Neural cell (in vitro differentiated cells): ENCODE results near the gene MAN2B2.
"Not testable (repeated sequence)": the region's sequence is repeated elsewhere in the genome, so short reads cannot be mapped to it uniquely, and the experiment has no call there.

Experiments
- CTCF ChIP-seq: fragments of 450-650 bp; IDR thresholded peaks from 2 replicates; pipeline ENCODE4 v1.5.1; 2014; ENCODE audit warnings: antibody characterized with exemption, mild to moderate bottlenecking, moderate library complexity; ENCODE audit not compliant: poor library complexity, severe bottlenecking
- EP300 ChIP-seq: fragments of 450-650 bp; conservative IDR thresholded peaks from 2 replicates; pipeline ENCODE4 v1.6.1; 2014; ENCODE audit warnings: antibody characterized with exemption, mild to moderate bottlenecking, moderate library complexity; ENCODE audit not compliant: poor library complexity, severe bottlenecking
- EZH2 ChIP-seq: fragments of 200-600, 300-800 bp; shearing (Covaris generic), sonication (generic); IDR thresholded peaks from 2 replicates; pipeline ENCODE4 v1.6.1; 2014; ENCODE audit warnings: antibody characterized with exemption, low read length, borderline replicate concordance, mild to moderate bottlenecking; ENCODE audit not compliant: insufficient read depth, poor library complexity, severe bottlenecking
- MXI1 ChIP-seq: fragments of 450-650 bp; conservative IDR thresholded peaks from 2 replicates; pipeline ENCODE4 v1.6.1; 2014; ENCODE audit warnings: antibody characterized with exemption, mild to moderate bottlenecking; ENCODE audit not compliant: poor library complexity, severe bottlenecking
- POLR2AphosphoS5 ChIP-seq: IDR thresholded peaks from 2 replicates; pipeline ENCODE4 v1.6.1; 2012
- RAD21 ChIP-seq: fragments of 450-650 bp; conservative IDR thresholded peaks from 2 replicates; pipeline ENCODE4 v1.6.1; 2014; ENCODE audit warnings: antibody characterized with exemption, mild to moderate bottlenecking, moderate library complexity
- REST ChIP-seq: IDR thresholded peaks from 2 replicates; pipeline ENCODE4 v1.6.1; 2012; ENCODE audit warnings: borderline replicate concordance
- SMC3 ChIP-seq: fragments of 450-650 bp; conservative IDR thresholded peaks from 2 replicates; pipeline ENCODE4 v1.6.1; 2014; ENCODE audit warnings: antibody characterized with exemption, mild to moderate bottlenecking, moderate library complexity; ENCODE audit not compliant: poor library complexity
- TAF1 ChIP-seq: IDR thresholded peaks from 2 replicates; pipeline ENCODE4 v1.6.1; 2012; ENCODE audit warnings: low read depth

GRCh38 chr4:6654211-6654610 lies 79.2 kb downstream of the MAN2B2 start:
- TF ChIP-seq CTCF, TAF1, POLR2AphosphoS5, REST, EZH2, RAD21, MXI1, EP300, SMC3: not testable (repeated sequence)
